Measurements from ENCODE around the gene GLP2R.

GLP2R gene

GRCh38 chr17:9802697-9803096 is 23.0 kb upstream of the GLP2R start:
- TF ChIP-seq CTCF (IDR thresholded peaks at IDR 0.05; ENCODE audit: low read depth, low read length) = no peak
- DNase-seq (ENCODE audit: extremely low read depth, low read depth) = no peak

- no peak for DNase-seq (ENCODE audit: extremely low read depth, low read depth)
- no peak for TF ChIP-seq CTCF (IDR thresholded peaks at IDR 0.05; ENCODE audit: low read depth, low read length)
Measured at GRCh38 chr17:9805769-9806168, 20.0 kb upstream of the GLP2R start.

GRCh38 chr17:9806699-9807098 is 19.0 kb upstream of the GLP2R start:
- no peak for TF ChIP-seq CTCF (IDR thresholded peaks at IDR 0.05; ENCODE audit: low read depth, low read length)
- no peak for DNase-seq (ENCODE audit: extremely low read depth, low read depth)

GRCh38 chr17:9809409-9809808 is 16.3 kb upstream of the GLP2R start:
- DNase-seq (ENCODE audit: extremely low read depth, low read depth) = no peak
- no peak for TF ChIP-seq CTCF (IDR thresholded peaks at IDR 0.05; ENCODE audit: low read depth, low read length)

- no peak for DNase-seq (ENCODE audit: extremely low read depth, low read depth)
Measured at GRCh38 chr17:9810100-9810949, 15.4 kb upstream of the GLP2R start.

GRCh38 chr17:9811086-9811485 is 14.6 kb upstream of the GLP2R start:
- DNase-seq (ENCODE audit: extremely low read depth, low read depth) = no peak
- no peak for TF ChIP-seq CTCF (IDR thresholded peaks at IDR 0.05; ENCODE audit: low read depth, low read length)

More at GRCh38 chr17:9810100-9810949, 15.4 kb upstream of the GLP2R start:
- TF ChIP-seq CTCF (IDR thresholded peaks at IDR 0.05; ENCODE audit: low read depth, low read length) = no peak

- no peak for DNase-seq (ENCODE audit: extremely low read depth, low read depth)
- TF ChIP-seq CTCF (IDR thresholded peaks at IDR 0.05; ENCODE audit: low read depth, low read length) = no peak
Measured at GRCh38 chr17:9811537-9811936, 14.2 kb upstream of the GLP2R start.
